ENCODE measurements around the gene CAPZA2.

DNA sequence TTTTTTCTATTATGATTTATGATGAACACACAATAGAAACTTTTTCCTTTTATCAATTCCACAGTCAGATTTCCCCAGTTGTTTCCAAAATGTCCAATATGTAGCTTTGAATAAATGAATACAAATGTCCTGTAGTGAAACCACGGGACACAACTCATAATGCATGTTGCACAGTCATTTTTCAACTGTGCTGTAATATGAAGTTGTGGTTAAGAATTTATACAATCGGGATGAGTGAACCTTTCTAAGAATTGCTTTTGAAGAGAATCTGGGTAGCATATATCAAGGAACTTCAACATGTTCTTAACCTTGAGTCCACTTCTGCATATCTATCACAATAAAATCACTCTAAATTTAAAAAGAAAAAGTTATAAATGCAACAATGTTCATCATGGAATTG, 76.3 kb downstream of the CAPZA2 start:
- TF ChIP-seq ZNF121 (CRISPR knock-in tag; IDR thresholded peaks at IDR 0.05) (no peak), CTCF (IDR thresholded peaks at IDR 0.05) (no peak), NFATC4 (CRISPR knock-in tag; IDR thresholded peaks at IDR 0.05) (no peak), USF2 (CRISPR knock-in tag; IDR thresholded peaks at IDR 0.05) (no peak), MAX (CRISPR knock-in tag; IDR thresholded peaks at IDR 0.05) (no peak), ZNF263 (CRISPR knock-in tag; IDR thresholded peaks at IDR 0.05; ENCODE audit: low read depth) (no peak), JUN (CRISPR knock-in tag; IDR thresholded peaks at IDR 0.05) (no peak), CREM (CRISPR knock-in tag; IDR thresholded peaks at IDR 0.05) (no peak), KAT7 (CRISPR knock-in tag; IDR thresholded peaks at IDR 0.05; ENCODE audit: borderline replicate concordance) (no peak), RELA (CRISPR knock-in tag; IDR thresholded peaks at IDR 0.05; ENCODE audit: borderline replicate concordance) (no peak)
- TF ChIP-seq, protein P1, sequence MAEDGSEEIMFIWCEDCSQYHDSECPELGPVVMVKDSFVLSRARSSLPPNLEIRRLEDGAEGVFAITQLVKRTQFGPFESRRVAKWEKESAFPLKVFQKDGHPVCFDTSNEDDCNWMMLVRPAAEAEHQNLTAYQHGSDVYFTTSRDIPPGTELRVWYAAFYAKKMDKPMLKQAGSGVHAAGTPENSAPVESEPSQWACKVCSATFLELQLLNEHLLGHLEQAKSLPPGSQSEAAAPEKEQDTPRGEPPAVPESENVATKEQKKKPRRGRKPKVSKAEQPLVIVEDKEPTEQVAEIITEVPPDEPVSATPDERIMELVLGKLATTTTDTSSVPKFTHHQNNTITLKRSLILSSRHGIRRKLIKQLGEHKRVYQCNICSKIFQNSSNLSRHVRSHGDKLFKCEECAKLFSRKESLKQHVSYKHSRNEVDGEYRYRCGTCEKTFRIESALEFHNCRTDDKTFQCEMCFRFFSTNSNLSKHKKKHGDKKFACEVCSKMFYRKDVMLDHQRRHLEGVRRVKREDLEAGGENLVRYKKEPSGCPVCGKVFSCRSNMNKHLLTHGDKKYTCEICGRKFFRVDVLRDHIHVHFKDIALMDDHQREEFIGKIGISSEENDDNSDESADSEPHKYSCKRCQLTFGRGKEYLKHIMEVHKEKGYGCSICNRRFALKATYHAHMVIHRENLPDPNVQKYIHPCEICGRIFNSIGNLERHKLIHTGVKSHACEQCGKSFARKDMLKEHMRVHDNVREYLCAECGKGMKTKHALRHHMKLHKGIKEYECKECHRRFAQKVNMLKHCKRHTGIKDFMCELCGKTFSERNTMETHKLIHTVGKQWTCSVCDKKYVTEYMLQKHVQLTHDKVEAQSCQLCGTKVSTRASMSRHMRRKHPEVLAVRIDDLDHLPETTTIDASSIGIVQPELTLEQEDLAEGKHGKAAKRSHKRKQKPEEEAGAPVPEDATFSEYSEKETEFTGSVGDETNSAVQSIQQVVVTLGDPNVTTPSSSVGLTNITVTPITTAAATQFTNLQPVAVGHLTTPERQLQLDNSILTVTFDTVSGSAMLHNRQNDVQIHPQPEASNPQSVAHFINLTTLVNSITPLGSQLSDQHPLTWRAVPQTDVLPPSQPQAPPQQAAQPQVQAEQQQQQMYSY (CRISPR knock-in tag; IDR thresholded peaks at IDR 0.05): no peak
- TF ChIP-seq, protein P2, sequence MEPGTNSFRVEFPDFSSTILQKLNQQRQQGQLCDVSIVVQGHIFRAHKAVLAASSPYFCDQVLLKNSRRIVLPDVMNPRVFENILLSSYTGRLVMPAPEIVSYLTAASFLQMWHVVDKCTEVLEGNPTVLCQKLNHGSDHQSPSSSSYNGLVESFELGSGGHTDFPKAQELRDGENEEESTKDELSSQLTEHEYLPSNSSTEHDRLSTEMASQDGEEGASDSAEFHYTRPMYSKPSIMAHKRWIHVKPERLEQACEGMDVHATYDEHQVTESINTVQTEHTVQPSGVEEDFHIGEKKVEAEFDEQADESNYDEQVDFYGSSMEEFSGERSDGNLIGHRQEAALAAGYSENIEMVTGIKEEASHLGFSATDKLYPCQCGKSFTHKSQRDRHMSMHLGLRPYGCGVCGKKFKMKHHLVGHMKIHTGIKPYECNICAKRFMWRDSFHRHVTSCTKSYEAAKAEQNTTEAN (CRISPR knock-in tag; IDR thresholded peaks at IDR 0.05): no peak

Data from WTC11 (cell line).